GM19240 (cell line): Measurements from ENCODE around the gene ZNF532.

ENCODE experiments used
- DNase-seq: peaks from one replicate; pipeline ENCODE4 v3.0.0; 2011; ENCODE audit warnings: low spot score; ENCODE audit not compliant: insufficient read length

ZNF532 gene

GRCh38 chr18:58941426-58942099 is 76.9 kb downstream of the ZNF532 start:
- DNase-seq, result no peak

GRCh38 chr18:58943896-58944295 is 79.2 kb downstream of the ZNF532 start:
- no peak for DNase-seq

GRCh38 chr18:58947136-58947732 is 82.6 kb downstream of the ZNF532 start:
- DNase-seq, result no peak

DNA sequence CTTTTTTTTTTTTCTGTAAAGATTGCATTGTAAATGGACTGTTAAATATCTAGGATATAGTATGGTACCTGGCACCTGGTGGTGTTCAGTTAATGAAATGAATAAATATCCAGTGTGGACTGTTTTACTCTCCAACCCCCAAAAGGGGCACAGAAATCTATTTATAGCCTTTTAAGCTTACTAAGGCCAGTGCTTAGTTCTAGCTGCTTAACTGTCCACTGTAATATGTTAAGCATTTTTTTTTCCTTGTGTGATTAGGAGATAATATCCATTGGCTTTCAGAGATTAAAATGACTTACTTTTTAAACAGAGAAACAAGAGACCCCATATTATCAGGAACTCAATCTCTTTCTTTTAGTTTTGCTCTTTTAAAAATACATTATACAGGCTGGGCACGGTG is 84.4 kb downstream of the ZNF532 start:
- DNase-seq, result no peak

DNA sequence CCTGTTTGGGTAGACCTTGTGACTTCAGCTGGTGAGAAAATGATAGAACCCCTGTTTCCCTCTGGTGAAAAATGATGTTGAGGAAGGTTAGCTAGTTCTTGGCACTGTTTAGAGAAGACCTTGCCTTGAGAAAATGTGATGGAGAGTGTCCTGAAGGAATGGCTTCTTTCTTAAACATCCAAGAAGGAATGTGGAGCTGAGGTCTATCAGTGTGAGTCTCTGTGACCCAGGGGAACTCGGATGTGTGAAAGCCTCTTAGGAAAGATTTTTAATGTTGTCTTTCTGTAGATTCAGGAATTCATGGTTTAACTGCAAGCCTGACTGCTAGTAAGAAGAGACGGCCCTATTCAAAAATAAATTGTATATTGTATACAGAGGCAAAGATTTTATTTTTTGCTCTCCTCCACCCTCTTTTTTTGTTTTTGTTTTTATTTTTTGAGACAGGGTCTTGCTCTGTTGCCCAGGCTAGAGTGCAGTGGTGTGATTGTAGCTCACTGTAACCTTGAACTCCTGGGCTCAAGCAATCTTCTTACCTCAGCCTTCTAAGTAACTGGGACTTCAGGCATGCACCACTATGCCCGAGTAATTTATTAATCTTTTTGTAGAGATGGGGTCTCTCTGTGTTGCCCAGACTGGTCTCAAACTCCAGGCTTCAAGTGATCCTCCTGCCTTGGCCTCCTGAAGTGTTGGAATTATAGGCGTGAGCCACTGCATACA is 87.5 kb downstream of the ZNF532 start:
- no peak for DNase-seq

- no peak for DNase-seq
Measured at GRCh38 chr18:58952858-58953257, 88.2 kb downstream of the ZNF532 start.

GRCh38 chr18:58953627-58954026 is 89.0 kb downstream of the ZNF532 start:
- DNase-seq, result no peak

- DNase-seq, result no peak
Measured at GRCh38 chr18:58955001-58955400, 90.3 kb downstream of the ZNF532 start.

- no peak for DNase-seq
Measured at GRCh38 chr18:58955738-58956137, 91.1 kb downstream of the ZNF532 start.

GRCh38 chr18:58958628-58959027 is 94.0 kb downstream of the ZNF532 start:
- no peak for DNase-seq

GRCh38 chr18:58960508-58960907 is 95.8 kb downstream of the ZNF532 start:
- no peak for DNase-seq

GRCh38 chr18:58960946-58961722 is 96.5 kb downstream of the ZNF532 start:
- no peak for DNase-seq

DNA sequence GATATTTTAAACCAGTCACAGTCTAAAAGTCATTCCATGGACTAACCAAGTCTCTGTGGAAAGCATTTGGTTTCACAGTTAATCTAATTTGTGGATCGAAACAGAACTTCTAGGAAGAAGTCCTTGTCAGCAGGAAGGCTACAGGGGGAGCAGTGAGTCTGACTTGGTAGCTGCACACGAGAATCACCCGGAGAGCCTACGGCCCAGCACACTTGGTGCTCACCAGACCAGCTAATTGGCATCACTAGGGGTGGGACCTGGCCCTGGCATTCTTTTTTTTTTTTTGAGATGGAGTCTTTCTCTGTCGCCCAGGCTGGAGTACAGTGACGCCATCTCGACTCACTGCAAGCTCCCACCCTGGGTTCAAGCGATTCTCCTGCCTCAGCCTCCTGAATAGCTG is 97.7 kb downstream of the ZNF532 start:
- no peak for DNase-seq

- no peak for DNase-seq
Measured at GRCh38 chr18:58965291-58966004, 100.8 kb downstream of the ZNF532 start.

DNA sequence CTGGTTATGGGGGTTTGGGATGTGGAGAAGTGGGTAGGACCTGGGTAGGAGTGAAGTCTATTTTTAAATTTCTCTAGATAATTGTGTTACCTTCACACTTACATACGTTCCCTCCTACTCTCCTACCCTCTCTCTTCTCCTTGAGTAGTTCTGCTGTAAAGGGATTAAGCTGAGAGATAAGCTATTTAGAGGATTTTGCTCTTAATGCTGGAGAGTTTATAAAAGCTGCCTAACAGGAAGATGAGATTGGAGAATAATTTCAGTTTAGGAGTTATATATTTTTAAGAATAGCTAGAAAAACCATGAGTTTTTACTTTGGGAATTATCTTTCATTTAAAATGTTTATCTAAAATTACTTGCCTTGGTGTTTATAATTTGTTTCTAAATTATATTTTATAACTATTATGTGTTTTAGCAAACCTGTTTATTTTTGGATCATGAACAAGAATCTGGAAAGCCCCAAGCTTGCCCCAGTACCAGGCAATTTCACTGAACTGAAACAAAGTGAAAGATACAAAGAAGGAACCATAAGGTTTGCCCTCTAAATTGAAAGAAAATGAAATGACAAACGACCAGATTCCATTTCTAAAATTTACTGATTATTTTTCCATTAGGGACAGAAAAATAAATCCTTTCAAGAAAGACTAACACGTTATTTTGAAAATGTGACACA is 101.5 kb downstream of the ZNF532 start:
- no peak for DNase-seq

DNA sequence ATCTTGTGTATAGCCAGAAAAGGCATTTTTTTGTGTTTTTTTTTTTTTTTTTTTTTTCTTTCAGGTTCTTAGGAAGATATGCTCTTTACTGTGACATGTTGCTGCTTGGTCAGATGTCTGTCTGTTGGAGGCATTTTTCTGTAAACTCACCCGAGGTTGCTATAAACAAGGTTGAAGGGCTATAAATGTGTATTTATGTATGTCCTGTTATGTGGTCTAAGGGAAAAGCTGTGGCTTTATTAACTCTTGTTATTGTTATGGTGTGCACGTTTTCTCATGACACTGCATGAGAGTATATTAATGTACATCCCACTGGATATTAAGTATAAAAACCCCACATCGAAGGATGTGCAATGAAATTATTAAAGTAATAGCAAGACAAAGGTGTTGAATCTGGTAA is 102.0 kb downstream of the ZNF532 start:
- DNase-seq, result no peak

DNA sequence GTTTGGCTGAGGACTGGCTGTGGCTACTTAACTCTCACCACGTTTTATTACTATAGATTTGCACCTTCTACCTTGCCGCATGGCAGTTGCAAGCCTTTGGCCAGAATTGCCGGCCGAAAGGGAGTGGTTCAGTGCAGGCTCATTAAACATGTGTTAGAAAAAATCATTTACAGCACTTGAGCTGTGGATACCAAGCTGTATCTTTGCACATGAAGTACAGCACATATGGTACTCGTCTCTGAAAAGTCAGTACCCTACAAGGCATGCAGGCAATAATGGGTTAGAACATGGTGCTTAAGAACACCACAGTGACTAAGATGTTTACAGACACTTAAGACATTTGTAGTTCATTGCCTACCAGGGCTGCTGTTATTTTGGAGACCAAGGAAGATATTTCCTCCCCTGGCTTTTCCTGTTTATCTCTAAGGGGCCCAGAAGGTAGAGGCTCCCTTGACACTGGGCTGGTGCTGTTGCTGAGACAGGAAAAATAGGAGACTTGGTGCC is 103.1 kb downstream of the ZNF532 start:
- DNase-seq, result no peak

DNA sequence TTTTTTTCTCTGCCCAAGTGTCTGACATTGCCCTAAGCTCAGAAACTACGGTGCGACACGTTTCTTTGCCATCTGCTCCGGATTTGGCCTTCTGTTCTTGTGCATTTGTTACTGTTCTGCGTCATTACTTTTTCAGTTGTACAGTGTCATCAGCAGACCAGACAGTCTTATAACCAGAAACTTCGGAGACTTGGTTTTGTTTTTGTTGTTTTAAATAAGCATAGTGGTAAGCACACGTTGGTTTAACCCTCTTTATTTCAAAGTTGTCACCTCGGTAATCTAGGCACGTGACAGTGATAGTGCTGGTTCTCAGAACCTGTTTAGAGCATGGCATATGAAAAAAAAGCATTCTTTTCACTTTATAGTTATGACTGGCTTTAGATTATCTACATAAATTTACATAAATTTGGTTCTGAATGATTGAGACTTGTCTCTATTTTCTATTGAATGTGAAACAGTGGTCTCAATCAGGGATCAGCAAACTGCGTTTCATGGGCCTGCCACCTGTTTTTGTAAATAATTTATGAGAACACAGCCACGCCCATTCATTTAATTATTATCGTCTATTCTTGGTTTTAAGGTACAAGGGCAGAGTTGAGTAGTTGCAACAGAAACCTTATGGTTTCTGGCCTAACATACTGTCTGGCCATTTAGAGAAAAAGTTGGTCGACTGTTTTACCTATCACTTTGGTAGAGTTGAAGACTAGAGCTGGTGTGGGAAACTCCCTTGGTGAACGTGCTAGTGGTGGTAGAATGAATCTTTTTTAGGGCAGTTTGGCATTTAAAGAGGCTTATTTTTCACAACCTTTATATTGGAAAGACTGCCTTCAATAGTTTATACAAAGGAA is 106.5 kb downstream of the ZNF532 start:
- DNase-seq, result no peak

GRCh38 chr18:58975296-58975695 is 110.6 kb downstream of the ZNF532 start:
- DNase-seq, result no peak

DNA sequence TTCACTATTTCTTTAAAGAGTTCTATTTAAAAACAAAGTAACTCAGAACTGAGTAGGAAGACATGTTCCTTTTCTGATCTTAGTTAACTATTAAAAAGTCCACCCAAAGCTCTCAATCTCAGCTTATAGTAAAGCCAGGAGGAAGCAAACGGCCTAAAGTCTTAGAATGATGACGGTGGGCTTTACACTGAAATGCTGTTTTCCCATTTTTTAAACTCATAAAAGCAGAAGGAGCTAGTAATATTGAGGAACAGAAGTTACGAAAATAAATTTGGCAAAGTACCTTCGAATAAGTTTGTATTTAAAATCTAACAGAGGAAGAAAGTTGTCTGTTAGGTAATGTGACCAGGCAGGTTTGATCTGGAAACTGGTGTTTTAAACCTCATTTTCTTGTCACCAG is 111.1 kb downstream of the ZNF532 start:
- no peak for DNase-seq
